ENCODE data around the gene FCGR3B.
"Not testable (repeated sequence)": the region's sequence is repeated elsewhere in the genome, so short reads cannot be mapped to it uniquely, and the experiment has no call there.

Gene FCGR3B

DNA sequence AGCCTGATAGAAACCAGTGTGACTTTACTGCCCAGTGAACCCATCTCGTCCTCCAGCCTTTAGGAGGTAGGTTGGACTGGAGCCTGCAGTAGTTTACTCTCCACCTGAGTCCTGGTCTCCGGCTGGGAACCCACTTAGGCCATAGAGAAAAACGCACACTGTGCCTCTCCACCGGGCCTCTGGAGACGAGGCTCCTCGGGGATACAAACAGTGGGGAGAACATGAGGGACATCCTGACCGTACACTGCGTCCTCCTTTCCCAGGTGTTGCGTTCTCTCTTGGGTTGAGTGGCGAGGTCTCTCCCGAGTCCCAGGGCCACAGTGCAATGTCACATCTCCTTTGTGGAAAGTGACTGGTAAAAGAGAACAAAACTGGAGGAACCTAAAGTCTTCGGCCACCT is 26.0 kb downstream of the FCGR3B start:
- not testable (repeated sequence) for DNase-seq

DNA sequence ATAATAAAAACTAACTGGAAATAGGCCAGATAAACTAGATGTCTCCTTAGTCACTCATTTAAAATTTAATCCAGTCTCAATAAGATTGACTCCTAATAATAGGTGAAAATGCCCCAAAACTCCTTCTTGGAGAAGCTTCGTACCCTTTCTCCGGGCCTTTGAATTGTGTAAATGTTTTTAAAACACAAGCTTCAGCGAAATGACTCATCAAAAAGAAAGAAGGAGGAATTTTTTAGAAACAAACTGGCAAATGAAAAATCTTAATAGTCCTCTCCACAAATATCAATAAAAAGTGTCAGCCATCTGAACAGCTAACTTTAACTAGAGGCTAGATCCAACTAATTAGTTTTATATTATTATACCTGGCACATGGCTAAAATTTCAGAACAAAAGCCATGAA is 33.9 kb downstream of the FCGR3B start:
- not testable (repeated sequence) for DNase-seq

DNA sequence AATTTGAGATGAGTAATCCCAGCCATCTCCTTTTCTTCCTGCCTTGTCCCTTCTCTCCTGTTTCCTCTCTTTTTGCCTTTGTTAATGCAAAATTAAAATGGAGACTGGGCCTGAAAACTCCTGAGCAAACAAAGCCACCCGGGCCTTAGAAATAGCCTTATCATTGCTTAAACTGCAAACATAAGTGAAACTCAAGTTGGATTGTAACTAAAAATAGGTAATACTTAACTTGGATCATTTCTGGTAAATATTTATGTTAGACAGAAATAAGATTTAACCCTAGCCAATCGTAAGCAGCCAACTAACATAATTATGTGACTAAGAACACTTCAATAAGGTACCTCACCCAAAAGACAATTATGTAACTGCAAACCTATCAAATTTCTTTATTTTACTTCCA is 35.4 kb downstream of the FCGR3B start:
- DNase-seq: not testable (repeated sequence)

DNA sequence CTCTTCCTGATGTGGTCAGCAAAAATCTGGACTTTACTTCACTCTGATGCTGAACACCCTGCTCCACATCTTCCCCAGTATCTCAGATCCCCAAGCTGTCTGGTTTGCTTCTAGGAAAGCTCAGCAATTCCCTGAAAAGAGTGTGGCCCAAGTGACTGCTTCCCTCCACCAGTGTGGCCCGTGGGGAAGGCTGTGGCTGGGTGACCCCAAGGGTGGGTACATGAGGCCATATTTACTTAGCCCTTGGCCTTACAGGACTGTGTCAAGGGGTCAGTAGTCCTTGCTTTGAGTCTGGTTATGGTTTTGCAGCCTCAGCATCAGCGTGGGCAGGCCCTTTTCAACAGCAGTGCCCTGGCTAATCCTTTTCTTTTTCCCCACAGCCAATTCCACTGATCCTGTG is 35.8 kb downstream of the FCGR3B start:
- DNase-seq: not testable (repeated sequence)

DNA sequence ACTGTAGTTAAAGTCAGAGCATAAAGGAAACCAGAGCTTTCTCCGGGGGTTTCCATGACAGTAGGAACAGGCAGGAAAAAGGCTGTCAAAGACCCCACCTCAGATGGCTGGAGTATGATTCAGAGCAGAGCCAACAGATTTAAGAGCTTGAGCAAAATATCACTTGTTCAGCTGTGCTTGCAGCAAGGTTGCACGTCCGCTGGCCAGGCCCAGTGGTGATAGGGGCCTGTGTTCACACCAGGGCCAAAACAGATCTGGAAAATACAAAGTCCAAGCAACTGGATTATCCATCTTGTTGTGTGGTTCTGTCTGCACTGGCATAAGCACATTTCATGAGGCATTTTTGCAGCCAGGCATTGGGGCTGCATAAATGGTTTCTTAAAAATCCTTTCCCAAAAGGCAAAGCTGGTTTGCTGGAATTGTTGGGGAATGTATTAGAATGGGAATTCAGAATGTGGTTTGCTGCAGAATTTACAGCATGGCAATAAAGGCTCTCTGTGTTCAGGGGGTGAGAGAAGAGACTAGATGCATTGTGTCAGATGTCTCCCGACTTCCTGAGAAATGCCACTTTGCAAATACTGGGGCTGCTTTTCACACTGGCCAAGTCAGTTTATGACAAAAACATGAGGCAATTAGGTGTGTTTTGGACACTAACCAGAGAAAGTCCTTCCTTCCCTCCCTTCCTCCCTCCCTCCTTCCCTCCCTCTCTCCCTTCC is 36.5 kb downstream of the FCGR3B start:
- not testable (repeated sequence) for DNase-seq

DNA sequence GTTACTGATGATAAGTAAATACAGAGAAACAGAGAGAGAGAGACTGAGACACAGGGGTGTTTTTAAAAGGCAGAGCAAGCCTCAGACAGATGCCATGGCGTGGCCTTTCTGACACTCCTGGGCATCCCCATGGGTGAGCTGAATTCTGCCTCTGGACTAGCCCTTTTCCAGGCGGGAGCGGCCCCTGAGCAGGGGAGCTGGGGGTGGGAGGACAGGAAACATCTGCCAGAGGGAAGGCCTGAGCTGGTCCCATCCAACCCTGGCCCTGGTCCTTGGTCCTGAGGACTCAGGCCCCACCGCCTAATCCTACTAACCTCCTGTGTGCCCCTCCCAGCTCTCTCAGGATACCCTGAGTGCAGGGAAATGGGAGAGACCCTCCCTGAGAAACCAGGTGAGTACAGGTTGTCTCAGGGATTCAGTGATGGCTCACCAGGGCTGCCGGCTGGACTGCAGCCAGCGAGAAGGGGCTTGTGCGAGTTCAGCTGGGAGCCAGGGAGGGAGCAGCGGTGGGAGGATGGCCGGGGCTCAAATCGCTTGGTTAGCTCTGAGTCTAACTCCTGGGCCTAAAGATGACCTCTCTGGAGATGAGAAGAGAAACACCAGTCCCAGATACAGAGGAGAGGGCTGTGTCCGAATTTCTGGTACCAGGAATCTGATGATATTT is 37.8 kb downstream of the FCGR3B start:
- DNase-seq: not testable (repeated sequence)

DNA sequence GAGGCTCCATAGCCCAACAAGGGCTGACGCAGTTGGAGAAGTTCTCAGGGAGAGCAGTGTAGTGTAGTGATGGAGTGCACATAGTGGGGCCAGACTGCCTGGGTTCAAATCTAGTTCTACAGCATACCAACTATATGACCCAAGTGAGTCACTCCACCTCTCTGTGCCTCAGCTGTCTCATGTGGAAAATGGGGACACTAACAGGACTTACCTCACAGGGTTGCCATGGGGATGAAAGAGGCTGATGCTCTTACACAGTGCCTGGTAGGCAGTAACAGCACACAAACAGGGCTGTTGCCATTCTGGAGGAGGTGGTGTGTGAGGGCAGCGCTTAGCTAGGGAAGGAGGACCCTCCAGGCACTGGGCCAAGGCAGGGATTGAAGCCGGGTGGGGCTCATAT is 38.4 kb downstream of the FCGR3B start:
- not testable (repeated sequence) for DNase-seq

DNA sequence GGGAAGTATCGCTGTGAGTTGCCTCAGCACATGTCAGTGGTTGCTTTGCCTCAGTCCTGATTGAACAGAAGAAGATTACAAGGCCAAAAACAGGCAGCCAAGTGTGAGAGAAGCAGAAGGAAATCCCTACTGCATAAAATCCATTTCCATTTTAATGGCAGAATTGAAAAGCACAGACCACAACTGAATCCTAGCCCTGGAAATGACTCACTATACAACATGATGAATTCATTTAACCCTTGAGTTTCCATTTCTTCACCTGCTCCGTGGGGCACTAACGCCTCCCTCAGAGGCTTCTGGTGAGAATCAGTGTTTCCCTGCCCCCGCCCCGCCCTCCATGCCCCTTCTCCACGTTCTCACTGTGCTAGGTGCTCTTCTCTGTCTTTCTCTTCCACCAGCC is 41.1 kb downstream of the FCGR3B start:
- not testable (repeated sequence) for DNase-seq

DNA sequence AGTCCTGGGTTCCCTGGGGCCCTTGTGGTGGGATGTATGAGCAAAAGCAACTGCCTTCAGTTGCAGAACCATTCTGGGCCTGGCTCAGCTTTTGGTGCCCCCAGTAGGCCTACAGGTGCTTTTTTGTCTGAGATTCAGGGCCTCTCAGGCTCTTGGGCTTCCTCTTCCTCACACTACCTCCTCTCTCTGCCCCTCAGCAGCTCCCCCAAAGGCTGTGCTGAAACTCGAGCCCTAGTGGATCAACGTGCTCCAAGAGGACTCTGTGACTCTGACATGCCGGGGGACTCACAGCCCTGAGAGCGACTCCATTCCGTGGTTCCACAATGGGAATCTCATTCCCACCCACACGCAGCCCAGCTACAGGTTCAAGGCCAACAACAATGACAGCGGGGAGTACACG is 41.6 kb downstream of the FCGR3B start:
- not testable (repeated sequence) for DNase-seq

DNA sequence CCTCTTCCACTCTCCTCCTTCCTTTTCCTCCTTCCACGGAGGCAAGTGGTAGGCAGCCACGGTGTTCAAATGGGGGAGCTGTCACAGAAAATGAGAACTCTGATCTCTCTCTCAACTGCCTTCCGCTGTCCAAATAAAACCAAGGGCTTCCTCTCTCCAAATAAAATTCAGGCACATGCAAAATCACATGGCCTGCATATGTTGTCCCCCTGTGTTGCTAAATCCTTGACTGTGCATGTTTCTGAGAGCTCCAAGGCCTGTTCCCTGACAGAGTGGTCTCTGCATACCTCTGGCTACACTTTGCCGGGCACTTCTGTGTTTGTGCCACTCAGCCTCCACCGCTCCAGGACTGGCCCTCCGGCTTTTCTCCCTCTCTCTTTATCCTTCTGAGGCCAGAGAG is 42.4 kb downstream of the FCGR3B start:
- DNase-seq: not testable (repeated sequence)

DNA sequence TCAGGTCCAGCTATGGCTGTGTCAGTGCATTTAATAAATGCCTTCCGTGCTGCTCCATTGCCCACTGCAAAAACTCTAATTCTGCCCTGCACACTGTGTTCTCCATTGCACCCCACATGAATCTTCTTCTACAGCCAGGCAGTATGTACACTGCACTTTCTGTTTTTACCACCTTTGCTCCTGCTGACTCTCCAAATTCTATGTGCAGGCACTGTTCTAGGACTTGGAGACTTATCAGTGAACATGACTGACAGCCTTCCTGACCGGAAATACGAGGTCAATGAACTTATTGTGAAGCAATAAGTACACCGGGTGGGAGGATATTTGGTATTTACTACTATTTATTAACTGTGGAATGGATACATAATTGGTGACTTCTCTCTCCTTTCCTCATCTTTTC is 48.1 kb downstream of the FCGR3B start:
- DNase-seq: not testable (repeated sequence)

DNA sequence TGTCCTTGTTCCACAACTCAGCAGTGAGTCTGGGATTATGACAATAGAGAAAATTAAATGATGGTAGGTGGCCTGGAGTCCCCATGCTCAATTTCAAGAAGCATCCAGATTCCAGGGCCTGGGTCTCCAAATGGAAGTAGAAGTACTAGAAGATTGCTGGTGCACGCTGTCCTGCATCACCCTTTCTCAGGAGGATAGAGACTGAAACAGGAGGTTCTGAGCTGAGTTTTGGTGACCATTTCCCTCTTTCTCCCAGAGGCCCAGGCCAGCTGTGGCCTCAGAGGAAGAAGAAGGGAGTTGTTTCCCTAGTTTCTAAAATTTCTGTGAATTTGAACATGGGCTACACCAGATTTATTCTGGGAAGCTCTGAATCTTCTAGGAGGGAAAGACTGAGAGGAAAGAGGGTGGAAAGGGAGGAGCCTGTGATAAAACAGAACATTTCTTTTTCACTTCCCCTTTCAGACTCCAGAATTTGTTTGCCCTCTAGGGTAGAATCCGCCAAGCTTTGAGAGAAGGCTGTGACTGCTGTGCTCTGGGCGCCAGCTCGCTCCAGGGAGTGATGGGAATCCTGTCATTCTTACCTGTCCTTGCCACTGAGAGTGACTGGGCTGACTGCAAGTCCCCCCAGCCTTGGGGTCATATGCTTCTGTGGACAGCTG is 50.0 kb downstream of the FCGR3B start:
- not testable (repeated sequence) for DNase-seq

DNA sequence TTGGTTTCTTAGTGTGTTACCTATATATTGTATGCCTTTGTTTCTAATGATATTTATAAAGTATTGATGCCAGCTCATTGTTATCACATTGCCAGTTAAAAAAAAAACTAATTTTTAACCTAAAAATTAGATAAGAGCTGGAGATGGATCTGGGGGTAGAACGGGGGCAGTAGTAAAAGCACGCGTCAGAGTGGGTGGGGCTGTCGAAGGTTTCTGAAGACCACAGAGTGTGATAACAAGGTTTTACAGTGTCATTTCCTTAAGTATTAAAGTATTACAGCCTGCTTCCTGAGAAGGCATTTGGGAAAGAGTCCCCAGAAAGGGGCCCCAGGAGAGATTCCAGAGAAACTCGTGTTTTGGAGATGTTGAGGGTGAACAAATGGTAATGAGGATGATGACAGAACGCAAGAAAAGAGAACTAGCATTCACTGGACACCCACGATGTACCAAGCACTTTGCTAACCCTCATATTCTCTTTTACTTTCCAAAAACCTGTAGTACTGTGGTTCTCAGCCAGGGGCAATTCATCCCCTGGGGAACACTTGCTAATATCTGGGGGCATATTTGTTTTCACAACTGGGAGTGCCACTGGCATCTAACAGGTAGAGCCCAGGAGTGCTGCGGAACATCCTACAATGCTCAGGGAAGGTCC is 51.0 kb downstream of the FCGR3B start:
- not testable (repeated sequence) for DNase-seq

DNA sequence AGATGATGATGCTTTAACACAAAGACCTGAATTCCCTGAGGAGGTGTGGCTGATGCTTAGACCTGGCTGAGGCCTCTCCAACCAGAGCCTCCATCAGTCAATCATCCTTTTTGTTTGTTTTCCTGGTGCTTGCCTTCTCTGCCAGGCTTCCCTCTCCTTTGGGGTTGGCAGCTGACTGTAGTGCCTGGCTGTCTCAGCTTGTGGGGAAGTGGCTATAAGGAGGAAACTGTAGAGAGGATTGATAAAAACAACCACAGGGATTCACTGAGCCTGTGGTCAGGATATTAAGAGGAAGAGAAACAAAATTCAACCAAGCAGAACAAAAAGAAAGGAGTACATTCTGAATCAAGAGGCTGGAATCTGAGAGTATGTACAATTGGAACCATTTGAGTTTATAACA is 54.3 kb downstream of the FCGR3B start:
- not testable (repeated sequence) for DNase-seq
